GM23248 (cell line): Measurements from ENCODE around the gene MRO.

Experiments used
- EZH2 ChIP-seq: fragments of 200-600 bp; sonication (generic); IDR thresholded peaks from 2 replicates; pipeline ENCODE4 v1.6.1; 2018; ENCODE audit warnings: antibody characterized with exemption, mild to moderate bottlenecking; ENCODE audit not compliant: insufficient read depth, poor library complexity, severe bottlenecking
- EZH2phosphoT487 ChIP-seq: fragments of 200-600 bp; sonication (generic); IDR thresholded peaks from 2 replicates; pipeline ENCODE4 v1.6.1; 2018; ENCODE audit warnings: antibody characterized with exemption, moderate library complexity, mild to moderate bottlenecking, low read depth; ENCODE audit not compliant: insufficient read depth

GRCh38 chr18:50848991-50849390 lies 29.2 kb upstream of the MRO start:
- no peak for TF ChIP-seq EZH2
- TF ChIP-seq EZH2phosphoT487: no peak
